ENCODE results near the gene BRD3OS. TPM values are rescaled to one million over a fixed set of nuclear protein-coding genes. Genes with fewer than 3 reads are reported as not detected.

BRD3OS gene
- total and polyA plus RNA-seq, 2 of the 13 experiments (the other 11 are each of a cell fraction or from before 2014, with no cell fraction given): 4.9 to 5.7 TPM

DNA sequence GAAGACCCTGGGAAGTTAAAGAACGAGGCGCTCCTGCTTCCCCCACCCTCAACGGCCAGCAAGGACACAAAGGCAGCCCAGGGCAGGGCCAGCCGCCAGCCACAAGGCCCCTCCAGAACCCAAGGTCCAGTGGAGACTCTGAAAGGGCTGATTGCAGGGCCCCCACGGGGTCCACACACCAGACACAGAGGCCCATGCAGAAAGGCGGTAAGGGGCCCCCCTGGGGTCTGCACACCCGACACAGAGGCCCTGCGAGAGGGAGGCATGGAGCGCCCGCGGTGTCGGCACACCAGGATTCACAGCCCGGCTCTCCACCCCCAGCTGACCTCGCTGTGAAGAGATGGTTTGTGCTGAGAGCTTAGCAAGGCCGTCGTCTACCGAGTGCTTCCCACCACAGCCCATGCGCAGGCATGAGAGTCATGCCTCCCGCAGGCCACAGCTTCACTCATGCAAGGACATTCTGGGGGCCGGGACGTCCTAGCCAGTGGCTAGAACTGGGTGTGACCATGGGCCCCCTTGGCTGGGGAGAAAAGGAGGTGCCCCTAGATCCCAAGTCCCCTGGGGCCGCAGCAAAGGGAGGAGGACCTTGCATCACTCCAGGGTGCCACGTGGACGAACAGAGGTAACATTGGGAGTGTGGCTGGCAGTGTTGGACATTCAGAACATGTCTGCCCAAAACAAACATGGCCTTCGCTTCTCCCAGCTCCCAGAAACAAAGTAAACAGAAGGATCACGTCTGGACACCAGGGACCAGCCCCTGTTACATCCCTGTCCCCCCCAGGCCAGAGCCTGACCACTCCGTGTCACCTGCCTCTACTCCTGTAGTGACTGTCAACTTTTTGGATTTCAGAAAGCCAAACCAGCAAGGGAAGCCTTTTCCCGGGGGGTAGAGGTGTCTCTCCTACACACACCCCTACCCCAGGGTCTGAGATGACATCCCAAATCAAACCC lies 32.7 kb downstream of the BRD3OS start (continued):
- 0 out of 2 replicates have a peak, but pooled peaks have one; percentile 35 for TF ChIP-seq POGK (CRISPR knock-in tag; conservative IDR thresholded peaks at IDR 0.05)
- peak; percentile 38; the same call in 1 of the 2 replicates for TF ChIP-seq ZNF567 (CRISPR knock-in tag; IDR thresholded peaks at IDR 0.05; ENCODE audit: borderline replicate concordance)
- TF ChIP-seq ZNF468 (CRISPR knock-in tag; IDR thresholded peaks at IDR 0.05): no peak
- peak; percentile 55; the same call in 1 of the 2 replicates for TF ChIP-seq RXRA (CRISPR knock-in tag; IDR thresholded peaks at IDR 0.05)
- peak; percentile 70; the same call in 1 of the 2 replicates for TF ChIP-seq FOXO1 (CRISPR knock-in tag; IDR thresholded peaks at IDR 0.05)
- peak; percentile 83 for TF ChIP-seq GATAD2A (CRISPR knock-in tag; IDR thresholded peaks at IDR 0.05)
- TF ChIP-seq, protein P1, sequence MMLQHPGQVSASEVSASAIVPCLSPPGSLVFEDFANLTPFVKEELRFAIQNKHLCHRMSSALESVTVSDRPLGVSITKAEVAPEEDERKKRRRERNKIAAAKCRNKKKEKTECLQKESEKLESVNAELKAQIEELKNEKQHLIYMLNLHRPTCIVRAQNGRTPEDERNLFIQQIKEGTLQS (CRISPR knock-in tag; IDR thresholded peaks at IDR 0.05): peak; percentile 19; the same call in 1 of the 2 replicates
- peak; percentile 49; the same call in 1 of the 2 replicates for TF ChIP-seq ZNF766 (CRISPR knock-in tag; IDR thresholded peaks at IDR 0.05; ENCODE audit: borderline replicate concordance)
- TF ChIP-seq, protein P2, sequence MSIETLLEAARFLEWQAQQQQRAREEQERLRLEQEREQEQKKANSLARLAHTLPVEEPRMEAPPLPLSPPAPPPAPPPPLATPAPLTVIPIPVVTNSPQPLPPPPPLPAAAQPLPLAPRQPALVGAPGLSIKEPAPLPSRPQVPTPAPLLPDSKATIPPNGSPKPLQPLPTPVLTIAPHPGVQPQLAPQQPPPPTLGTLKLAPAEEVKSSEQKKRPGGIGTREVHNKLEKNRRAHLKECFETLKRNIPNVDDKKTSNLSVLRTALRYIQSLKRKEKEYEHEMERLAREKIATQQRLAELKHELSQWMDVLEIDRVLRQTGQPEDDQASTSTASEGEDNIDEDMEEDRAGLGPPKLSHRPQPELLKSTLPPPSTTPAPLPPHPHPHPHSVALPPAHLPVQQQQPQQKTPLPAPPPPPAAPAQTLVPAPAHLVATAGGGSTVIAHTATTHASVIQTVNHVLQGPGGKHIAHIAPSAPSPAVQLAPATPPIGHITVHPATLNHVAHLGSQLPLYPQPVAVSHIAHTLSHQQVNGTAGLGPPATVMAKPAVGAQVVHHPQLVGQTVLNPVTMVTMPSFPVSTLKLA (IDR thresholded peaks at IDR 0.05): peak; percentile 68
- 0 out of 2 replicates have a peak, but pooled peaks have one; percentile 73 for TF ChIP-seq ZNF724P (CRISPR knock-in tag; IDR thresholded peaks at IDR 0.05; ENCODE audit: borderline replicate concordance)
- TF ChIP-seq, protein P3, sequence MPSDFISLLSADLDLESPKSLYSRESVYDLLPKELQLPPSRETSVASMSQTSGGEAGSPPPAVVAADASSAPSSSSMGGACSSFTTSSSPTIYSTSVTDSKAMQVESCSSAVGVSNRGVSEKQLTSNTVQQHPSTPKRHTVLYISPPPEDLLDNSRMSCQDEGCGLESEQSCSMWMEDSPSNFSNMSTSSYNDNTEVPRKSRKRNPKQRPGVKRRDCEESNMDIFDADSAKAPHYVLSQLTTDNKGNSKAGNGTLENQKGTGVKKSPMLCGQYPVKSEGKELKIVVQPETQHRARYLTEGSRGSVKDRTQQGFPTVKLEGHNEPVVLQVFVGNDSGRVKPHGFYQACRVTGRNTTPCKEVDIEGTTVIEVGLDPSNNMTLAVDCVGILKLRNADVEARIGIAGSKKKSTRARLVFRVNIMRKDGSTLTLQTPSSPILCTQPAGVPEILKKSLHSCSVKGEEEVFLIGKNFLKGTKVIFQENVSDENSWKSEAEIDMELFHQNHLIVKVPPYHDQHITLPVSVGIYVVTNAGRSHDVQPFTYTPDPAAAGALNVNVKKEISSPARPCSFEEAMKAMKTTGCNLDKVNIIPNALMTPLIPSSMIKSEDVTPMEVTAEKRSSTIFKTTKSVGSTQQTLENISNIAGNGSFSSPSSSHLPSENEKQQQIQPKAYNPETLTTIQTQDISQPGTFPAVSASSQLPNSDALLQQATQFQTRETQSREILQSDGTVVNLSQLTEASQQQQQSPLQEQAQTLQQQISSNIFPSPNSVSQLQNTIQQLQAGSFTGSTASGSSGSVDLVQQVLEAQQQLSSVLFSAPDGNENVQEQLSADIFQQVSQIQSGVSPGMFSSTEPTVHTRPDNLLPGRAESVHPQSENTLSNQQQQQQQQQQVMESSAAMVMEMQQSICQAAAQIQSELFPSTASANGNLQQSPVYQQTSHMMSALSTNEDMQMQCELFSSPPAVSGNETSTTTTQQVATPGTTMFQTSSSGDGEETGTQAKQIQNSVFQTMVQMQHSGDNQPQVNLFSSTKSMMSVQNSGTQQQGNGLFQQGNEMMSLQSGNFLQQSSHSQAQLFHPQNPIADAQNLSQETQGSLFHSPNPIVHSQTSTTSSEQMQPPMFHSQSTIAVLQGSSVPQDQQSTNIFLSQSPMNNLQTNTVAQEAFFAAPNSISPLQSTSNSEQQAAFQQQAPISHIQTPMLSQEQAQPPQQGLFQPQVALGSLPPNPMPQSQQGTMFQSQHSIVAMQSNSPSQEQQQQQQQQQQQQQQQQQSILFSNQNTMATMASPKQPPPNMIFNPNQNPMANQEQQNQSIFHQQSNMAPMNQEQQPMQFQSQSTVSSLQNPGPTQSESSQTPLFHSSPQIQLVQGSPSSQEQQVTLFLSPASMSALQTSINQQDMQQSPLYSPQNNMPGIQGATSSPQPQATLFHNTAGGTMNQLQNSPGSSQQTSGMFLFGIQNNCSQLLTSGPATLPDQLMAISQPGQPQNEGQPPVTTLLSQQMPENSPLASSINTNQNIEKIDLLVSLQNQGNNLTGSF (CRISPR knock-in tag; IDR thresholded peaks at IDR 0.05): no peak
- no peak for TF ChIP-seq FOXP1 (IDR thresholded peaks at IDR 0.05)
- 0 out of 2 replicates have a peak, but pooled peaks have one; percentile 25 for TF ChIP-seq FOXP1 (CRISPR knock-in tag; IDR thresholded peaks at IDR 0.05)
- no peak for TF ChIP-seq STAT6 (CRISPR knock-in tag; IDR thresholded peaks at IDR 0.05; ENCODE audit: borderline replicate concordance)
- peak; percentile 63; the same call in 1 of the 2 replicates for TF ChIP-seq ZNF746 (CRISPR knock-in tag; IDR thresholded peaks at IDR 0.05)
- no peak for TF ChIP-seq RBM39 (IDR thresholded peaks at IDR 0.05; ENCODE audit: low read depth, low read length, poor library complexity, severe bottlenecking)
